Glomerular visceral epithelial cell (primary cell): ENCODE data around the gene STK38L.

Source experiments
- DNase-seq: peaks from one replicate; pipeline ENCODE4 v3.0.0-alpha.2; 2016; ENCODE audit errors: extremely low spot score

STK38L gene

DNA sequence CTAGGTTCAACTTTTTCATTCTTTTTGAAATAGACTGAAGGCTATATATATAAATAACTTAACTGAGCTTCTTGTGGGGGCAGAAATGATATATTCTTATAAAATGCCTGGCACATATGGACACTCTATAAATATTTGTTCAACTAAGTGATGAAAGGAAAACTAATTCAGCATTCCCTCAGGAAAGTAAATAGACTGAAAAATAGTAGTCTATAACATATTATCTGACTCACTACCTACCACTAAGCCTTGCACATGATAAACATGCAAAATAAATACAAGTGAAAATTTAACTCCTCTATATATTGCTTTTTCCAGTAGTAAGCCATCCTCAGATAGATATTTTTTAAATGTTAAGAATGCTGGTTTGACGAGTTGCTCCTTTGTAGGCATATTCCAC lies 72.9 kb downstream of the STK38L start:
- DNase-seq: no peak

DNA sequence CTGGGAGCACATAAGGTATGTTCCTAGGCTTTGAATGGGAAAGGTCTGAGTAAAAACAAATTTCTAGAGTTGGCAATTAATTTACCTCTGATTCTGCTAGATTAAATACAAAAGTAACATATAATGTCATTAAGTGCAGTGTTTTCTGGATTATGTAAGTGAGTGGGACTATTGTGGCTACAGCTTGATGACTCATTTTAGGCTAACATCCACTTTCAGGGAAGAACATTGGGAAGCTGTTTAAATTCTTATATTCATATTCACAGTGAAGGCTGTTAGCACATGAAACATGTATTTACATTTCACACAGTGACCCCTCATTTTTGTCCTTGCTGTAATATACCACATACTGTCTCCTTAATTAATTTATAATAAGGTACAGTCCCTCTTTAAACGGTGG lies 75.3 kb downstream of the STK38L start:
- peak; percentile 9 for DNase-seq

DNA sequence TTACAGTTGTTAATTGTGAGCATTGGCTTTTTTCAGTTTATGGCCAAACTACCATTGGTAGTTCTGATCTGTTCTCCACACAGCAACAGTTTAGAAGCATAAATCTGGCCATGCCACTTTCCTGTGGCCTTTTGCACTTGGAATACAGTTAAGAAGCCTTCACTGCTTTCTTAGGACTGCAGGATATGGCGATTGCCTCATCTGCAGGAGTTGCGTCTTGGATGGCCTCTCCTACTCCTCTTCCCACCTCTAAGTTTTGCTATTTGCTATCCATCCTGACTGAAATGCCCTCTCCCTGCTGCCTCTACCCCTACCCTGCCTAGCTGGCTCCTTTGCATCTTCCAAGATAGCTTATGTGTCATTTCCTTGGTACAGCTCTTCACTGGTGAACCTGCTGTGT lies 75.8 kb downstream of the STK38L start:
- DNase-seq: no peak

DNA sequence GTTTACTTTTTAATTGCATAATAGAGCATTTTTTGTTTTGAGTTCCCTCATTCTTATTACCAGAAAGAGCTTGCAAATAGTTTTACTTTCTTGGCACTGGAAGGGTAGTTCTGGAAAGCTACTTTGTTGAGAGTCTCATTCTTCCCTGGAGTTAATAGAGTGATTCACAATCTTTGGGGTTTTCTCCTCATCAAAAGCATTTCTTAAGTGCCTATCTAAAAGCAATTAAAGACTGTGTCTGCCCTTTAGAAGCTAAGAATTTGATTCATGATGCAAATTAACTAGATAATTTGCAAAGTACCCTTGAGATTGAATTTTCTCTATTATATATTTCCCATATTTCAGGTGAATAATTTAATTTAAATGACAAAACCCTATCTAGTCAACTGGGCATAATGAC lies 80.4 kb downstream of the STK38L start:
- no peak for DNase-seq

DNA sequence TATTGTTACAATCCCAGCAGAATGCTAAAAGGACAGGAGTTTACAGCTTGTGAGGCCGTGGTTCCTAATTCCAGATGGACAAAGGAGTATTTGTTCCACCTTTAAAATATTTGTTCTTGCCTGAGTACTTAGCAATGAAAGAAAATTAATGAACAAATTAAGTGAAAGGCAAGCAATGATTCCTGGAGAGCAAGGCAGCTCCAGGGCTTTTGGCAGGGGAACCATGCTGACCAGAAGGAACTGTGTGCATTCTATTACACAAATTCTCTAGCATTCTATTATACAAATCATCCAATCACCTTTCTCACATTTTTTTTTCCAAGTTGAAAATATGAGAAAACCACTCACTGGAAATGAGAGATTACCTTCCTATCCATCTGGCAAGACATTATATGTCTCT lies 86.8 kb downstream of the STK38L start:
- DNase-seq: no peak

DNA sequence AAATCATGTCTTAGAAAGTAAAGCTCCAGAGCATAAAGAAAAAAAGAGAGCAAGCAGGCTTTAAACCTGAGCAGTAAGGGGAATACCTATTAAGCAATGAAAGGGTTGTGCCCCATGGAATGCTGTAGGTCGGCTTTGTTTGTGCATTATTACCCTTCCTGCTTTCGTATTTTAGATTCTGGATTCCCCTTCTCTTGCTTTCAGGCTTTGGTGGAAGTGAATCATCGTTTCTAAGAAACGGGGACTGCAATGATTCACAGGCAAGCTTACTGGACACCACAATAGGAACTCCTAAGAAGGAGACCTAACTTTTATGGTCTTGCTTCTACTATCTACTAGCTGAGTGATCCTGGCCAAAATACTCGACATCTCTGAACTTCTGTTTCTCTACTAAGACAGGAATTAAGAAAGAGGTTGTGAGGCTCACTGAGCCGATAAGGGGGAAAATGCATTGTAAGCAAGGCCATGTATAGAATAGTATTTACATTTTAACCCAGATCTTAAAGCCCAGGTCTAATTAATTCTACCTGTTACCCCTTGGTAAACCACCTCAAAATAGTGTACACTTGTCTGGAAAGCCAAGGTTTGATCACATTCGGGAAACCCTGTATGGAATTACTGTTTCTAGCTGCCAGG lies 87.3 kb downstream of the STK38L start:
- DNase-seq: peak; percentile 81

DNA sequence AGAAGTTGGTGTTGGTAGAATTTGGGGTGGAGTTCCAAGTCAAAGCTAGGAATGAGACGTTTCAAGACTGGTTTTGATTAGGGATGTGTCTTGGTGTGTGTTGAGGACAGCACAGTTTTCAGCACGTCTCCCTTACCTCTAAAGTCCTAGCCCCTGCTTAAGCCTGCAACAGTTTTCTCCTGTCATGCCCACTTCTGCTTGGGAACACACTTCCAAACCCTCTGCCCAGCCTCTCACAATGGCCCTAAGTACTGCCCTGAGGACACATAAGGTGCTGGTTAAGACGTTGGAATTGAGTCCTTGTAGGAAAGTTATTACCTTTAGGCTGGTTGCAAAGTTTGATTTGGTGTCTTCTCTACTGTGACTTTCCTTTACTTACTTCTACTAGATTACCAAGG lies 87.8 kb downstream of the STK38L start:
- no peak for DNase-seq

DNA sequence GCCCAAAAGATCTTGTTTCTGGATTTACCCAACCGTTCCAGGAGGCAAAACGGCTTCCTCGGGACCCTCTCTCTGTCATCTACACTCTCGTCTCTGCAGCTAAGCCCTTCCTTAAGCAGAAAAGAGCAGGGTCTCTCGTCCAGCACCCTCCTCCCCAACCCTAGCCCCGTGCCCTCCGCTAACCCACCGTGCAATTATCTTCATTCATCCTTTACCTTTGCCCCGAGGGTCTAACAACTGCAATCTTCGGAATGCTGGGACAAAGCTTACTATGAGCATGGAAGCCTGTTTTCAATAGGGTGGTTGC lies 88.3 kb downstream of the STK38L start:
- no peak for DNase-seq

DNA sequence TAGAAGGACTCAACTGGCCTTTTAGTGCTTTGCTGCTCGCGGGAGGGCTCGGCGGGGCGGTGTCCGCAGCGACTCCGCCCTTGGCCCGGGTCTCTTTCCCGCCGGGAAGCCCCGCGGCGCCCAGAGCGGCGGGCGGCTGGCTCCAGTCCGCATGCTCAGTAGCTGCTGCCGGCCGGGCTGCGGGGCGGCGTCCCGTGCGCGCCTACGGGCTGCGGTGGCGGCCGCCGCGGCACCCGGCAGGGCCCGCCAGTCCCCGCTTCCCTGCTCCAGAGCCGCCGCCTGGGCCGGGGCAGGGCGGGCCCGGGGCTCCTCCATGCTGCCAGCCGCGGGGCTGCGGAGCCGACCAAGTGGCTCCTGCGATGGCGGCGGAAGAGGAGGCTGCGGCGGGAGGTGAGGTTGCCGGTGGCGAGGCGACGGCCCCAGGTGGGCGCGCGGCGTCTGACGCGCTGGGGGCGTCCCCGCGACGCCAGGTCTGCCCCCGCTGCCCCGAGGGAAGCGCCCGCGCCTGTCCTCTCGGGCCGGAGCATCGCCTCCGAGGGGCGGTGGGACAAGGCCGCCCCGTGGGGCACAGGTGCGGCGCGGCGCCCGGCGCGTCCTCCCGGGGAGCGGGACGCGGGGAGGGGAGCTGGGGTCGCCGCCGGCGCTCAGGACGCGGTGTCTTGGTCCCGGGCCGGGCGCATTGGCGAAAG lies 88.8 kb downstream of the STK38L start, which contains the start of gene BMAL2:
TSS of gene BMAL2 (plus strand) at position 123 of the 689 bp plus-strand sequence. CDS start at position 360, 237 bp downstream.
- DNase-seq: peak; percentile 65

DNA sequence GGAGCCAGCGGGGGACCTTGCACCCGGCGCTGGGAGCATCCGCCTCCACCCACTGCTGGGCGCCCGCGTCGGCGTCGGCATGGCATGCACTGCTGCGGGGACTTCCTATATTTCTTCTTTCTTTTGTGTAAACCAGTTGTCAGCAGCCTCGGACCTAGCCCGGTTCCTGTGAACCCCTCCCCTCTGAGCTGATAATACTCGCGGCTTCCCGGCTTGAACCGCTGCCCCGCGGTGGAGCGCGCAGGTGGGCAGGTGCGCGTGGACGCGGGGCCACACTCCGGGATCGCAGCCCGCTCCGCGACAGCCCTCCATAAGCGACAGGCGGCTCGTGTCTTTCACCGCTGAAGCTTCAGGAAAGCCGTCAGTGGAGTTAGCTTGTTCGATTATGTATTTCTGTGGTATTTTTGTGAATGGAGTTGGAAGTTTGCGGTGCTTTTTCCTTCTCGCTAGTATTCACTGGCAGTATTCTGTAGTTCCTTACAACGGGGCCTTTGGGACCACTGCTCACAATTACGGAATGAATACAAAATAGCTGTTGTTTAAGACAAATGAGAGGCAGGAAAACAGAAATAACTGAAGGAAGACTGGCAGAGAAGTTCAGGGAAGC lies 89.4 kb downstream of the STK38L start:
- DNase-seq: peak; percentile 35

DNA sequence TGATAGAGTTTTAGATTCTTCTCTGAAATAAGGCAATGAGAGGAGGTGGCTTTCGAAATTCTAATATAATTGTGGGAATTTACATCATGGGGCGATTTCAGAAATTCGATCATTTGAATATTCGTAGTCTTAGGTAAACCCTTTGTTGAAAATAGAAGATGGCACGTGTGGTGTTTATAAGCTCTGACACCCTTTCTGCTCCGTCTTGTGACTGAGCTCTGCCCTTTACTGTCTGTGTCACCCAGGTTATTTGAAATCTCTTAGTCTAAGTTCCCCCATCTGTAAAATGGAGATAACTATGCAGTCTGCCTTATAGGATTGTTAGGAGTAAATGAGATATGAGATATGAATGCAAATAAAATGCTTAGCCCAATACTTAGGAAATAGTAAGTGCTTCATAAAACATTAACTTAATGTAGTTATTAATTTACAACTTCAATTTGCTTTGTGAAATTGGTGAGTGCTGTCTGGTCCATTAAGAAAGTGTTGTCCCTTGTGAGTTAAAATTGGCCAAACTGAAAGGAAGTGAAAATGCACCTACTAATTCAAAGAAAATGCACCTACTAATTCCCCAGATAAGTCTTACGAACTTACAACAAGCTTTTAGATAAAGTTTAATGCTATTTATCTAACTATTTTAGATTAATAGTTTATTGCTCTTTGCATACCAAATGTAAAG lies 90.1 kb downstream of the STK38L start:
- DNase-seq: no peak

DNA sequence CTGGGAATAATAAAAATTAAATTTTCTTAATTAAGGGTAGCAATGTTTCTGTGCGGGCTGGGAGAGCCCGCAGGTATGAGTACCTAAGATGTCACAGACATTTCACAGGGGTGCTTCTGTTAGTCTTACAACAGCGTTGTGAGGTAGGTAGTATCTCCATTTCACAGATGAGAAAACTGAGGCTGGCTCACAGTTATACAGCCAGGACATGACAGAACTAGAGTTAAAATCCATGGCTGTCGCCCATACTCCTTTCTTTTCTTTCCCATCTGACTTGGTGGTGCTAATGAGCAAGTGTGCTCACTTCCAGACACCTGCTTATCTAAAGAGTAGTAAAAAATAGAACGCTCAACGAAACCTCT lies 90.6 kb downstream of the STK38L start:
- DNase-seq: no peak

DNA sequence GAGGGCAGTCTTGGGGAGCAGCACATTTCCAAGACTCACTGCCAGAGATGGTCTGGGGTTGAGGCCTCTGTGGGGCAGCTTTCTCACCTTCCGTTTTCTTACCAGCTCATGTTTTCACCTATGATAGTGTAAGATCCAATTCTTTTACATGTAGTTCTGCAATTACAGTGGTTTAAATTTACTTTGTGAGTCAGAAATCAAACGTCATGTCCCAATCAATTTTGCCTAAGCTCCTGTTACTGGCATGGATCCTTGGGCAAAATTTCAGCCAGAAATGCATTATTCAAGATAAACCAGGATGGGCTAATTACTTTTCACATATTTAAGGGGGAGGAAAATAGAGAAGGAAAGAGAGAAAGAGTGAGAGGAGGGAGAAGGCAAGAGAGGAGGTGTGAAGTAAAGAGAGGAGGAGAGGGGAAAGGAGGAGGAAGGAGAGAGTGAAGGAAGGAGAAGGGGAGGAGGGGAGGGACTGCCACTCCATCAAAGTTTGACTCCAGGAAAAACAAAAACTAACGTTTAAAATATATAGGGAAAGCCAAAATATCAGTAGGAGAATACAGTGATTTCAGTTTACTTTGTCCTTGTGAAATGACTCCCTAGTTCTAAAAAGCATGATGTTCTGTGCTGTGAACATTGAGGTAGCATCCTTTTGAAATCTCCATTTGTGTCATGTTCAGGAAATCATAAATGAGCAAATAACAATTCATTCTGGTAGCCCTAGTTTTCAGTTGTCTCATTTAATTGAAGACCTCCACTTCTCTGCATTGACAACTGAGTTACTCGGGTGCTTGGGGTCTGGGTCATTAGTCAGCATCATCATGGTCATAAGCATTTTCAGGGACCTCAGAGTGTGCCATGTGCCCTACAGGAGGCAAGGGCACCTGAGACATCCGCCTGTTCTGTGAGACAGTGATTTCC lies 91.5 kb downstream of the STK38L start:
- DNase-seq: no peak

DNA sequence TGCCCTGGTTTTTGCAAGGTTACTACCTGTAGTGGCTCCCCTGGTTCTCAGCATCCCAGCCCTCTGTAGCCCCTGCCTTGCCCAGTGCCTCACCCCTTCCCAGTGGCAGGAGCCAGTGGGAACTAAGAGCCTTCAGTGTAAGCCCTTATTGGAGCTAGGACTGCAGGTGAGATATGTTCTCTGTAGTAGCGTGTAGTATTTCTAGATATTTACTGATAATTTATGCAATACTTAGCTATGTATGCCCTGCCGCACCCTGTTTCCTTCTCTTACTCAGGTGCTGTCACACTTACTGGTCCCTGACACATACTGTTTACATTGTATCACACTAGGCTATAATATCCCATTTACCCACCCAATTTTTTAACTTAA lies 92.2 kb downstream of the STK38L start:
- no peak for DNase-seq

DNA sequence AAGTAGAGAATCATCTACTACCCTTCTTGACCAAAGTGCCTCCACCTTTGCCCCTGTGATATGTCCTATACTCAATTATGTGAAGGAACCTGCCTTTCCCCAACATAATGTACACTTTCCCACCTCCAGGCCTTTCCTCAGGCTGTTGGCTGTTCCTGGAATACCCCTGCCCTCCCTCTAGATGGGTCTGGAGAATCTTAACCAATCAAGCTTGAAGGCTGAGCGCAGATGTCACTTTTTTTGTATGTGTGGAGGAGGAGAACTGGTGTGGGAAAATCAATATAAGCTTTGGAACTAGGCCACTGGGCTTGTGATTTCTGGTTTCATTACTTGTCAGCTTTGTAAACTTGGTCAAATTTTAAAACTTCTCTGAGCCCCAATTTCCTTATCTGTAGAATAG lies 93.3 kb downstream of the STK38L start:
- no peak for DNase-seq

DNA sequence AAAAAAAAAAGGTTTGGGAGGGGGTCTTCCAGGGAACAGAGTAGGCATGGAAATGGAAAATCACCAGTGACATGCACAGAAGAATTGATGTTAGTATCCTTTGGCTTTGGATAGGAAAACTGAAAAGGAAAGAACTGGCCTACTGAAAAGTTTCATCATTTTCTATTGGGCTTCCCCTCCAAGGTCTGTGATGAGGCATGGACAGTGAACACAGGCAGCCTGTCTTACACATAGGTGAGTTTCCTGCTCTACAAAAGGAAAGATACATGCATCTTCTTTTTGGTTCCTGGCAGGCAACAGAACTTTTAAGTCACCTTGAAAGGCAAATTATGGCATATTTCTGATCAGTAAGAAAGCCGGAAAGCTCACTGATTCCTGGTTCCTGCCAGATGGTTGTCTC lies 94.4 kb downstream of the STK38L start:
- DNase-seq: no peak

DNA sequence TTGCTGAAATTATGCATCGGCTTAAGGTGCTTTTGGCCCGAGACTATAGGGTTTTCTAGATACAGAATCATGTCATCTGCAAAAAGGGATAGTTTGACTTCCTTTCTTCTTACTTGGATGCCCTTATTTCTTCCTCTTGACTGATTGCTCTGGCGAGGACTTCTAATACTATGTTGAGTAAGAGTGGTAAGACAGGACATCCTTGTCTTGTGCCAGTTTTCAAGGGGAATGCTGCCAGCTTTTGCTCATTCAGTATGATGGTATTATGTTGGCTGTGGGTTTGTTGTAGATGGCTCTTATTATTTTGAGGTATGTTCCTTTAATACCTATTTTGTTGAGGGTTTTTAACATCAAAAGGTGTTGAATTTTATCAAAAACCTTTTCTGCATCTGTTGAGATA lies 96.9 kb downstream of the STK38L start:
- DNase-seq: no peak

DNA sequence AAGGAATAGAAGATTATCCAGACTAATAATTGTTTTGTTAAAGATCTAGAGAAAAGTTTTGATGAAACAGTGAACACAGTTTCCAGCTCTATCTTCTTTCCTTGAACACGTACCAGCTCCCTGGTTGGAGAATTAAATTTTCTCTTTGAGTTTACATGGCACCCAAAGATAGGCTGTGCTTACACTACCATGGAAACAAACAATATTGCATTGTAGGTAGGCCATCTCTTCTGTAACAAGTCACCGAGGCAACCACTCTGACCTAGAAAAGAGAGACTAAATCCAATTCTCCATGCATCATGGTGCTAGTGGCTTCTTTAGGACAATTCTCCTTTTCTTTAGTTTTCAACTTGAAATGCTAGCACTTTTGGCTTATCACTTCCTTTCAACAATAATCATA lies 98.5 kb downstream of the STK38L start:
- no peak for DNase-seq

DNA sequence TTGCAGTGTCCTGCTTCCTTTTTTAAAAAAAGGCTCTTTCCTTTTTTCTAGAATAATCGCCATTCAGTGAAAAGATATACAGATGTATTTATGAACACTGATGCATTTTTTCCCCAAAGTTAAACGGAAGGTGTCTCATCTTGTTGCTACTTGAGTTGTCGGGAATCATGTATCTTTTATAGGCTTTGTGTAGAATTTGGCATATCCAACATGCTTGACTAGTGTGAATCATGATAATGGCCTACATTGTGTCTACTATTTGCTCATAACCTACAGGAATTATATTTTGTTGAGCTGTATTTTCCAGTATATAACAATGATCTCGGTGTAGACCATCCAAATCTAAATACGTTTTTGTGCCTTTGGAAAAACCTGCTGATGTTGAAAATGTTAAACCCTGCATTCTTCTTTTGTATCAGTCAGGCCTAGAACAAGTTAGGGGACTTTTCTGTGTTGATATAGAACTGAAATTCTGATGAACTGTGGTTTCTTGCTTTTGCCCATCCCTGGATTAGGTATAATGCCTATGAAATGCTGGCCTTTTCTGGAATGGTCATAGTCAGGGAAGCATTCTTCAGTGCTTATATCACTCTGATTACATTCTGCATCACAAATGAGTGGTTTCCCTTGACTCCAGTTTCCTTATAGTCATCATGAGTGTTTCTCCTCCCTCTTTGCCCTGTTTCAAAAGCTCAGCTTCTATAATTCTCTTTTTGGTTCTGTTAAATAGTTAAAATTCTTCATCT lies 99.3 kb downstream of the STK38L start:
- DNase-seq: peak; percentile 88

DNA sequence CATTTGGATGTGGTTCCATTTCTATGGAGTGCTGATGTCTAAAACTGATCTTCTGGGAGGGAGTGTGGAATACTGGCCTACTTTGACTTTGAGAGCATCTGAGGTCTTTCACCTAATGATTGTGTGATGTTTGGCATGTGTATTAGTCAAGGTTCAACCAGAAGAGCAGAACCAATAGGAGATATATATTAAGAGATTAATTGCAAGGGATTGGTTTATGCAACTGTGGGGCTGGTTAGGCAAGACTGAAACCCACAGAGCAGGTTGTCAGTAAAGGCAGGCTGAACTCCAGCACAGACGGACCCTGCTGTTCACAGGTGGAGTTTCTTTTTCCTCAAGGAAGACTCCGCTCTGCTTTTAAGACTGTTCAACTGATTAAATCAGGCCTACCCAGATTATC lies 100.2 kb downstream of the STK38L start:
- no peak for DNase-seq

DNA sequence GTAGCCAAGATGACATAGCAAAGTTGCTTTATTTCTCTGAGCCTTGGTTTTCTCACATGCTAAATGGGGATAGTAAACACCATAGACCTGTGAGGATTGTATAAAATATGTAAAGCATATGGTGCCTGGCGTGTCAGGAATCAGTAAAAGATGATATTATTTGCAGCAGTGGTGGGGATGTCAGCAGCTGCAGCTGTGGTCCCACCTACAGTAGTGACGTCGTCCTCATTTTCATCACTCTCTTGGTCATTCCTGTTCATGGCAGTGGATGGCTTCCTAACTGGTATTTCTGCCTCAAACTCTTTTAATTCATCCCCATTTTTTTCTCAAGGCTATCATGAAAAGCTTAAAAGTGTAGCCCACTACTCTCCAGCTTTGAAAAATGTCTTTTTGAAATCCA lies 100.7 kb downstream of the STK38L start:
- no peak for DNase-seq
